ENCODE results near the gene CNBP. TPM values are rescaled to one million over a fixed set of nuclear protein-coding genes. Genes with fewer than 3 reads are reported as not detected.

CNBP gene
- total and polyA plus RNA-seq, 2 of the 4 experiments (the other 2 are of a cell fraction), result 217 to 223 TPM

GRCh38 chr3:129196601-129197000 is 12.9 kb upstream of the CNBP start:
- no peaks in the 10 kb centered on the region for H3K27me3 ChIP-seq (ENCODE audit: control insufficient read depth, insufficient read depth, low read length)
- H2BK120ac ChIP-seq (ENCODE audit: low read depth, low read length), result peak overlapping the region; percentile 21
- WGBS, 2 experiments (ENCODE audit: extremely low coverage in 2 of 2, insufficient read length in 1 of 2), result no CpG with 5 or more reads among the region's 3 CpGs
- peak overlapping the region in 1 of 2 experiments; percentile 74; a peak in 2 of 4 replicates for H4K8ac ChIP-seq (ENCODE audit: low read depth in 2 of 2, low read length in 2 of 2)
- peaks cover 12% of the 10 kb centered on the region for H3K4me1 ChIP-seq (ENCODE audit: control insufficient read depth, insufficient read depth, low read length)
- H4K5ac ChIP-seq (ENCODE audit: low read depth, low read length), result peak overlapping the region; percentile 44; the same call in 1 of the 2 replicates
- peaks cover 8% of the 10 kb centered on the region for H3K9me1 ChIP-seq (ENCODE audit: insufficient read depth, low read length)
- BruUV-seq (replicated peaks), result no TSS peak
- peak overlapping the region; percentile 47 for H3K14ac ChIP-seq (replicated peaks; ENCODE audit: low read depth, low read length)
- intact Hi-C loops (cut with micrococcal nuclease) (loop anchor here (5.0 kb wide), 1 partner anchor 51 kb away; the partner anchor contains the start of gene COPG1), in situ Hi-C loops (cut with MboI; ENCODE audit: low sequenced_read_pairs) (no loop called here), dilution Hi-C loops (cut with HindIII; ENCODE audit: low sequenced_read_pairs, unreplicated experiment) (no loop called here)
- H3K27ac ChIP-seq (ENCODE audit: insufficient read depth, low read length), result peak overlapping the region; percentile 74; the same call in 1 of the 2 replicates
- H3K4ac ChIP-seq (ENCODE audit: low read depth, low read length), result peak overlapping the region; percentile 63; the same call in 1 of the 2 replicates
- ChIA-PET CTCF (interaction anchor here (2.1 kb wide), 2 partner anchors 34 to 49 kb away, joined by 8 to 10 read pairs; no protein-coding TSS in a partner anchor), POLR2A (ENCODE audit: unreplicated experiment) (no interaction called here)
- peak overlapping the region; percentile 33; the same call in 1 of the 2 replicates for H3K18ac ChIP-seq (ENCODE audit: low read depth, low read length)
- no peaks in the 10 kb centered on the region for H3K36me3 ChIP-seq (ENCODE audit: control insufficient read depth, insufficient read depth, low read length)
- DNase-seq, result no peak
- no peak overlapping the region for H3K4me3 ChIP-seq (ENCODE audit: insufficient read depth, low read depth, low read length)
- H3K56ac ChIP-seq (ENCODE audit: extremely low read depth, insufficient read depth, low read length), result no peak overlapping the region
- H3K4me2 ChIP-seq (ENCODE audit: low read depth, low read length), result peak overlapping the region; percentile 25; the same call in 1 of the 2 replicates
- peak overlapping the region; percentile 94 for H2BK5ac ChIP-seq (ENCODE audit: low read depth, low read length, poor library complexity, severe bottlenecking)
- H3K23ac ChIP-seq (ENCODE audit: low read depth, low read length), result peak overlapping the region; percentile 39; the same call in 1 of the 2 replicates
- no peak overlapping the region; the same call in 1 of the 2 replicates for H3K9ac ChIP-seq (ENCODE audit: low read depth, low read length)
- 0 out of 3 replicates have a peak overlapping the region, but pooled peaks have one; percentile 19 for H2BK15ac ChIP-seq (ENCODE audit: low read depth, low read length)
- no peaks in the 10 kb centered on the region for H3K9me3 ChIP-seq (ENCODE audit: control insufficient read depth, insufficient read depth, low read length)
- H2BK20ac ChIP-seq (ENCODE audit: low read depth, low read length), result peak overlapping the region; percentile 41; the same call in 1 of the 2 replicates
- peaks cover 0 to 10% of the 10 kb centered on the region in 2 experiments; a peak in 3 of 4 replicates for H3K79me1 ChIP-seq (ENCODE audit: low read depth in 1 of 2, low read length in 2 of 2)
- H4K20me1 ChIP-seq (ENCODE audit: insufficient read depth, low read length), result peaks cover 3% of the 10 kb centered on the region; the same call in 1 of the 2 replicates
- H2AK9ac ChIP-seq (replicated peaks; ENCODE audit: low read depth, low read length, poor library complexity), result no peak overlapping the region
- no peak overlapping the region for H2AFZ ChIP-seq (replicated peaks; ENCODE audit: low read length, poor library complexity)
- peak overlapping the region; percentile 78; the same call in 1 of the 2 replicates for H2AK5ac ChIP-seq (ENCODE audit: low read depth, low read length)
- peak overlapping the region; percentile 1; the same call in 1 of the 2 replicates for H4K91ac ChIP-seq (ENCODE audit: insufficient read depth, low read depth, low read length)
- ATAC-seq (ENCODE audit: low read depth), result no peak
- TF ChIP-seq RAD21 (IDR thresholded peaks at IDR 0.05; ENCODE audit: low read length) (no peak), MAZ (IDR thresholded peaks at IDR 0.05; ENCODE audit: borderline replicate concordance, low read depth, low read length) (no peak), ELK1 (IDR thresholded peaks at IDR 0.05; ENCODE audit: borderline replicate concordance, low read depth, low read length) (no peak), CEBPB (IDR thresholded peaks at IDR 0.05; ENCODE audit: low read depth, low read length) (no peak), MAFK (IDR thresholded peaks at IDR 0.05; ENCODE audit: low read depth, low read length) (no peak), CHD1 (IDR thresholded peaks at IDR 0.05; ENCODE audit: low read depth, low read length) (no peak), MXI1 (IDR thresholded peaks at IDR 0.05; ENCODE audit: borderline replicate concordance, low read depth, low read length) (no peak), POLR2A (IDR thresholded peaks at IDR 0.05; ENCODE audit: low read depth, low read length) (no peak), CTCF (conservative IDR thresholded peaks at IDR 0.05; ENCODE audit: low read depth, low read length) (no peak), NFE2L2 (IDR thresholded peaks at IDR 0.05; ENCODE audit: low read depth, low read length) (no peak), USF2 (IDR thresholded peaks at IDR 0.05; ENCODE audit: low read depth, low read length) (no peak), RCOR1 (IDR thresholded peaks at IDR 0.05; ENCODE audit: insufficient replicate concordance, low read length) (no peak), SMC3 (IDR thresholded peaks at IDR 0.05; ENCODE audit: low read depth, low read length) (no peak), FOS (IDR thresholded peaks at IDR 0.05; ENCODE audit: low read depth, low read length) (no peak), BHLHE40 (IDR thresholded peaks at IDR 0.05; ENCODE audit: low read depth, low read length) (no peak)
